ENCODE results near the gene ASTN1.

DNA sequence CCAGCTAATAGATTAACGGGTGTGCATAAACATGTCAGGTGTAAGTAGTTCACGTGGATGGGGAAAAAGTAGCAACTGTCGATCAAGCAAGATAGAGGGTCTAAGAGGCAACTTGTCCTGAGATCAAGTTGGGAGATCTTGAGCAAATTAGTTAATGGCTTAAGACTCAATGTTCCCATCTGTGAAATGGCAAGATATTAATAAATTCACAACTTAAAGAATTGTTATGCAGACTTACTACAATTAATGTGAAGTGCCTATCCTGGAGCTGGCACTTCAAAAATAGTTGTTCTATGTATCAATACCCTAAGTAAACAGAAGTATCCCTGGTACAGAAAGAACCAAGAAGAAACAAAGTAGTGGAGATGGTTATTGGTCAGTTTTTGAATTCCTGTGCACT lies 312.4 kb downstream of the ASTN1 start:
- TF ChIP-seq, protein P1, sequence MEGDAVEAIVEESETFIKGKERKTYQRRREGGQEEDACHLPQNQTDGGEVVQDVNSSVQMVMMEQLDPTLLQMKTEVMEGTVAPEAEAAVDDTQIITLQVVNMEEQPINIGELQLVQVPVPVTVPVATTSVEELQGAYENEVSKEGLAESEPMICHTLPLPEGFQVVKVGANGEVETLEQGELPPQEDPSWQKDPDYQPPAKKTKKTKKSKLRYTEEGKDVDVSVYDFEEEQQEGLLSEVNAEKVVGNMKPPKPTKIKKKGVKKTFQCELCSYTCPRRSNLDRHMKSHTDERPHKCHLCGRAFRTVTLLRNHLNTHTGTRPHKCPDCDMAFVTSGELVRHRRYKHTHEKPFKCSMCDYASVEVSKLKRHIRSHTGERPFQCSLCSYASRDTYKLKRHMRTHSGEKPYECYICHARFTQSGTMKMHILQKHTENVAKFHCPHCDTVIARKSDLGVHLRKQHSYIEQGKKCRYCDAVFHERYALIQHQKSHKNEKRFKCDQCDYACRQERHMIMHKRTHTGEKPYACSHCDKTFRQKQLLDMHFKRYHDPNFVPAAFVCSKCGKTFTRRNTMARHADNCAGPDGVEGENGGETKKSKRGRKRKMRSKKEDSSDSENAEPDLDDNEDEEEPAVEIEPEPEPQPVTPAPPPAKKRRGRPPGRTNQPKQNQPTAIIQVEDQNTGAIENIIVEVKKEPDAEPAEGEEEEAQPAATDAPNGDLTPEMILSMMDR (IDR thresholded peaks at IDR 0.05), result no peak
- no peak for TF ChIP-seq POLR2A (IDR thresholded peaks at IDR 0.05)
